HG03159 (cell line): ENCODE results near the gene IGF1R.
A peak's percentile ranks its signal among the peaks of the same experiment; 100 is the strongest.

Source experiments
- ATAC-seq: cut with Tn5 transposase; IDR thresholded peaks from one replicate; pipeline ENCODE4 v1.9.1; 2021; ENCODE audit warnings: mild to moderate bottlenecking, moderate library complexity; ENCODE audit not compliant: unreplicated experiment

Gene IGF1R

GRCh38 chr15:98817745-98818144, 169.4 kb downstream of the IGF1R start:
- no peak for ATAC-seq

- no peak for ATAC-seq
These were observed 174.7 kb downstream of the IGF1R start for GRCh38 chr15:98823012-98823458.

GRCh38 chr15:98823616-98824015, 175.3 kb downstream of the IGF1R start:
- ATAC-seq: no peak

- ATAC-seq: no peak
These were observed 176.3 kb downstream of the IGF1R start for GRCh38 chr15:98824595-98824994.

- ATAC-seq: no peak
These were observed 178.3 kb downstream of the IGF1R start for GRCh38 chr15:98826658-98827057.

- ATAC-seq: no peak
These were observed 178.9 kb downstream of the IGF1R start for GRCh38 chr15:98827217-98827616.

GRCh38 chr15:98830034-98830634, 181.8 kb downstream of the IGF1R start:
- ATAC-seq: no peak

- no peak for ATAC-seq
These were observed 186.6 kb downstream of the IGF1R start for GRCh38 chr15:98834976-98835375.

GRCh38 chr15:98835876-98836275, 187.5 kb downstream of the IGF1R start:
- no peak for ATAC-seq

GRCh38 chr15:98838387-98839259, 190.3 kb downstream of the IGF1R start:
- ATAC-seq: no peak

- no peak for ATAC-seq
These were observed 191.7 kb downstream of the IGF1R start for GRCh38 chr15:98840053-98840452.

- ATAC-seq: no peak
These were observed 193.2 kb downstream of the IGF1R start for GRCh38 chr15:98841419-98841970.

GRCh38 chr15:98842192-98842972, 194.0 kb downstream of the IGF1R start:
- no peak for ATAC-seq

- no peak for ATAC-seq
These were observed 194.6 kb downstream of the IGF1R start for GRCh38 chr15:98842973-98843285.

GRCh38 chr15:98843844-98844243, 195.5 kb downstream of the IGF1R start:
- no peak for ATAC-seq

- ATAC-seq: no peak
These were observed 195.9 kb downstream of the IGF1R start for GRCh38 chr15:98844261-98844660.

GRCh38 chr15:98845138-98845884, 197.0 kb downstream of the IGF1R start:
- no peak for ATAC-seq

GRCh38 chr15:98850961-98851572, 202.7 kb downstream of the IGF1R start:
- ATAC-seq: peak; percentile 41

GRCh38 chr15:98853161-98853560, 204.8 kb downstream of the IGF1R start:
- no peak for ATAC-seq
